H9 (cell line): ENCODE data around the gene MPZ. TPM values are rescaled to one million over a fixed set of nuclear protein-coding genes. Genes with fewer than 3 reads are reported as not detected.

Experiments used
- DNase-seq: peaks from one replicate; pipeline ENCODE4 v3.0.0-alpha.2; 2017
- H2AFZ ChIP-seq: one replicate; pipeline ENCODE4 v1.6.1; 2013; ENCODE audit warnings: mild to moderate bottlenecking, low read length, control low read depth, moderate library complexity
- H2AK5ac ChIP-seq: 2 replicates; pipeline ENCODE4 v1.6.1; 2013; ENCODE audit warnings: low read length, control low read depth, mixed read lengths; ENCODE audit not compliant: insufficient read length
- H2BK120ac ChIP-seq: one replicate; pipeline ENCODE4 v1.6.1; 2013; ENCODE audit warnings: low read depth, mild to moderate bottlenecking, low read length, control low read depth, inconsistent platforms; ENCODE audit not compliant: poor library complexity, severe bottlenecking
- H2BK12ac ChIP-seq: 2 replicates; pipeline ENCODE4 v1.6.1; 2013; ENCODE audit warnings: low read length, control low read depth, mixed read lengths, low read depth; ENCODE audit not compliant: insufficient read length
- H2BK15ac ChIP-seq: 2 replicates; pipeline ENCODE4 v1.6.1; 2013; ENCODE audit warnings: low read depth, low read length, control low read depth
- H2BK20ac ChIP-seq: one replicate; pipeline ENCODE4 v1.6.1; 2013; ENCODE audit warnings: low read depth, mild to moderate bottlenecking, low read length, control low read depth, inconsistent platforms; ENCODE audit not compliant: poor library complexity, severe bottlenecking
- H2BK5ac ChIP-seq: 2 replicates; pipeline ENCODE4 v1.6.1; 2013; ENCODE audit warnings: low read length, control low read depth, mixed read lengths; ENCODE audit not compliant: insufficient read length
- H3K14ac ChIP-seq: 2 replicates; pipeline ENCODE4 v1.6.1; 2013; ENCODE audit warnings: low read length, control low read depth; ENCODE audit not compliant: insufficient read depth
- H3K18ac ChIP-seq: 2 replicates; pipeline ENCODE4 v1.6.1; 2013; ENCODE audit warnings: low read depth, mild to moderate bottlenecking, mixed read lengths, low read length, control low read depth; ENCODE audit not compliant: insufficient read length
- H3K23ac ChIP-seq: 2 replicates; pipeline ENCODE4 v1.6.1; 2013; ENCODE audit warnings: low read length, control low read depth, mixed read lengths, low read depth; ENCODE audit not compliant: insufficient read length
- H3K23me2 ChIP-seq: 2 replicates; pipeline ENCODE4 v1.6.1; 2013; ENCODE audit warnings: low read depth, mild to moderate bottlenecking, mixed read lengths, low read length, control low read depth; ENCODE audit not compliant: insufficient read length, poor library complexity, severe bottlenecking
- H3K27ac ChIP-seq: 2 replicates; pipeline ENCODE4 v1.5.1; 2013; ENCODE audit warnings: low read length, control low read depth, mixed read lengths, low read depth; ENCODE audit not compliant: insufficient read length
- H3K27me3 ChIP-seq: 2 replicates; pipeline ENCODE4 v1.6.1; 2013; ENCODE audit warnings: low read length, control low read depth, inconsistent platforms; ENCODE audit not compliant: insufficient read depth
- H3K4ac ChIP-seq: 2 replicates; pipeline ENCODE4 v1.6.1; 2013; ENCODE audit warnings: low read depth, mild to moderate bottlenecking, control low read depth, inconsistent platforms, low read length, moderate library complexity
- H3K4me1 ChIP-seq: 2 replicates; pipeline ENCODE4 v1.6.1; 2013; ENCODE audit warnings: low read length, control low read depth, inconsistent platforms; ENCODE audit not compliant: insufficient read depth
- H3K4me2 ChIP-seq: 2 replicates; pipeline ENCODE4 v1.6.1; 2013; ENCODE audit warnings: low read length, control low read depth, mixed read lengths; ENCODE audit not compliant: insufficient read length, insufficient read depth
- H3K56ac ChIP-seq: 2 replicates; pipeline ENCODE4 v1.6.1; 2013; ENCODE audit warnings: low read depth, mild to moderate bottlenecking, mixed read lengths, low read length, control low read depth; ENCODE audit not compliant: insufficient read length
- H3K79me1 ChIP-seq: 2 replicates; pipeline ENCODE4 v1.6.1; 2013; ENCODE audit warnings: low read depth, mild to moderate bottlenecking, moderate library complexity, low read length, control low read depth, inconsistent platforms; ENCODE audit not compliant: insufficient read depth, poor library complexity, severe bottlenecking
- H3K79me2 ChIP-seq: 2 replicates; pipeline ENCODE4 v1.6.1; 2013; ENCODE audit warnings: low read length, control low read depth, inconsistent platforms; ENCODE audit not compliant: insufficient read depth
- H3K9ac ChIP-seq: 2 replicates; pipeline ENCODE4 v1.6.1; 2013; ENCODE audit warnings: low read length, control low read depth, mixed read lengths; ENCODE audit not compliant: insufficient read length; ENCODE audit errors: extremely low read depth
- H3K9me3 ChIP-seq: one replicate; pipeline ENCODE4 v1.6.1; 2013; ENCODE audit warnings: low read depth, low read length, inconsistent platforms; ENCODE audit not compliant: control insufficient read depth
- H3T11ph ChIP-seq: one replicate; pipeline ENCODE4 v1.6.1; 2013; ENCODE audit warnings: mild to moderate bottlenecking, low read length, control low read depth, inconsistent platforms
- H4K20me1 ChIP-seq: one replicate; pipeline ENCODE4 v1.6.1; 2013; ENCODE audit not compliant: control insufficient read depth, insufficient read length, insufficient read depth
- H4K5ac ChIP-seq: 2 replicates; pipeline ENCODE4 v1.6.1; 2013; ENCODE audit warnings: low read depth, mild to moderate bottlenecking, mixed read lengths, low read length, control low read depth; ENCODE audit not compliant: insufficient read length
- H4K8ac ChIP-seq: replicated peaks from 2 replicates; pipeline ENCODE4 v1.6.1; 2013; ENCODE audit warnings: low read length, control low read depth, mixed read lengths, low read depth; ENCODE audit not compliant: insufficient read length
- H4K91ac ChIP-seq: 2 replicates; pipeline ENCODE4 v1.6.1; 2013; ENCODE audit warnings: low read depth, mild to moderate bottlenecking, moderate library complexity, mixed read lengths, low read length, control low read depth; ENCODE audit not compliant: insufficient read length
- H3K27ac Mint-ChIP-seq, 3 experiments: 2 replicates in 2 of 3; 3 replicates in 1 of 3; pipeline ENCODE4 v1.8.0; 2020 to 2021; ENCODE audit warnings: mixed read lengths in 3 of 3, mild to moderate bottlenecking in 1 of 3, moderate library complexity in 1 of 3
- H3K27me3 Mint-ChIP-seq: 2 replicates; pipeline ENCODE4 v1.8.0; 2021; ENCODE audit warnings: low read depth, mild to moderate bottlenecking, moderate library complexity, mixed read lengths
- H3K36me3 Mint-ChIP-seq, 3 experiments: 2 replicates in 2 of 3; 3 replicates in 1 of 3; pipeline ENCODE4 v1.8.0; 2020 to 2021; ENCODE audit warnings: low read depth in 3 of 3, mixed read lengths in 3 of 3; ENCODE audit not compliant: insufficient read depth in 1 of 3
- H3K4me1 Mint-ChIP-seq, 2 experiments: 2 replicates each; pipeline ENCODE4 v1.8.0; 2020; ENCODE audit warnings: mixed read lengths in 2 of 2
- H3K4me3 Mint-ChIP-seq, 2 experiments: 2 replicates in 1 of 2; 3 replicates in 1 of 2; pipeline ENCODE4 v1.8.0; 2020 to 2021; ENCODE audit warnings: mild to moderate bottlenecking in 2 of 2, mixed read lengths in 2 of 2, moderate library complexity in 1 of 2
- H3K9me3 Mint-ChIP-seq, 2 experiments: 2 replicates in 1 of 2; 3 replicates in 1 of 2; pipeline ENCODE4 v1.8.0; 2020; ENCODE audit warnings: mild to moderate bottlenecking in 2 of 2, mixed read lengths in 2 of 2, moderate library complexity in 1 of 2
- CTCF ChIP-seq: fragments of 200-600 bp; sonication (generic); conservative IDR thresholded peaks from 3 replicates; pipeline ENCODE4 v1.8.0; 2021; ENCODE audit warnings: antibody characterized with exemption, mild to moderate bottlenecking
- WGBS: extraction: QIAGEN DNeasy Blood & Tissue Kit; methylation state at CpG from one replicate; pipeline ENCODE4 v1.1.7; 2013; ENCODE audit warnings: missing lambda C conversion rate, low lambda C conversion rate, mixed read lengths; ENCODE audit not compliant: insufficient read length; ENCODE audit errors: extremely low coverage; 5-methylcytosine and 5-hydroxymethylcytosine counted together
- total RNA-seq: library from RNA; stranded (reverse); gene quantifications from 2 replicates; pipeline ENCODE4 v1.2.1, GENCODE V29; 2021

Gene MPZ
- total RNA-seq, 1 experiment from 2014 or later, result 2.7 TPM

DNA sequence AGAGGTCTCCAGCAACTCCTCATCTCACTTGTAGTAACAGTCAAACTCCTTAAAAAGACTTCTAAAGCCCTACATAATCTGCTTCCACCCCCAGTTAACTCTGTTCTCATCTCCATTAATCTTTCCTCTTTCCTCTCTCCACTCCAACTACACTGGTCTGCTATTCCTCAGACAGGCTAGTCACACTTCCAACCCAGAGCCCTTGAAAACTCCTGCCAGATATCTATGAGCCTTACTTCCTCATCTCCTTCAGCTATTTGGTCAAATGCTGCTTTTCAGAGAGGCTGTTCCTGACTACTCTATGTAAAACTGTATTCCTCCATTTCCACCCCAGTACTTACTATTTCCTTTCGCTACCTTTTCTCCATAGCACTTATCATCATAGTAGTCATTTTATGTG, 26.8 kb downstream of the MPZ start:
- Histone ChIP-seq H3K27me3 (no peaks in the 10 kb centered on the region), H3K79me2 (no peaks in the 10 kb centered on the region), H3K23me2 (no peaks in the 10 kb centered on the region), H3T11ph (no peak overlapping the region), H2AK5ac (no peak overlapping the region), H2AFZ (no peak overlapping the region), H2BK5ac (no peak overlapping the region), H3K23ac (no peak overlapping the region), H4K8ac (no peak overlapping the region), H2BK15ac (no peak overlapping the region), H3K56ac (no peak overlapping the region), H3K4me1 (peaks cover 4% of the 10 kb centered on the region; the same call in 1 of the 2 replicates), H3K27ac (no peak overlapping the region), H3K9ac (no peak overlapping the region), H4K20me1 (no peaks in the 10 kb centered on the region), H2BK12ac (no peak overlapping the region), H2BK120ac (no peak overlapping the region), H3K79me1 (no peaks in the 10 kb centered on the region), H3K9me3 (no peaks in the 10 kb centered on the region), H3K4me2 (no peak overlapping the region), H4K5ac (no peak overlapping the region), H2BK20ac (no peak overlapping the region), H3K18ac (no peak overlapping the region), H4K91ac (no peak overlapping the region), H3K4ac (no peak overlapping the region), H3K14ac (no peak overlapping the region)
- Mint-ChIP-seq H3K4me3 (no peak overlapping the region), H3K4me1 (peaks cover 8 to 18% of the 10 kb centered on the region in 2 experiments), H3K27me3 (peaks cover 34% of the 10 kb centered on the region), H3K27ac (no peak overlapping the region), H3K9me3 (peaks cover 8 to 9% of the 10 kb centered on the region in 2 experiments; a peak in 4 of 5 replicates), H3K36me3 (peaks cover 0 to 8% (median 3%) of the 10 kb centered on the region in 3 experiments; a peak in 3 of 7 replicates)
- no peak for TF ChIP-seq CTCF
- no CpG with 5 or more reads among the region's 1 CpG for WGBS
- no peak for DNase-seq
